Fibroblast of skin of left biceps (primary cell): ENCODE results near the gene MTA3.

Source experiments
- DNase-seq, 2 experiments: peaks; one replicate each; pipeline ENCODE4 v3.0.0-alpha.2; 2013; ENCODE audit warnings: low read depth in 2 of 2

The MTA3 gene

GRCh38 chr2:42787424-42787787, 219.0 kb downstream of the MTA3 start:
- DNase-seq = no peak

GRCh38 chr2:42787788-42788477, 219.5 kb downstream of the MTA3 start:
- no peak for DNase-seq

DNA sequence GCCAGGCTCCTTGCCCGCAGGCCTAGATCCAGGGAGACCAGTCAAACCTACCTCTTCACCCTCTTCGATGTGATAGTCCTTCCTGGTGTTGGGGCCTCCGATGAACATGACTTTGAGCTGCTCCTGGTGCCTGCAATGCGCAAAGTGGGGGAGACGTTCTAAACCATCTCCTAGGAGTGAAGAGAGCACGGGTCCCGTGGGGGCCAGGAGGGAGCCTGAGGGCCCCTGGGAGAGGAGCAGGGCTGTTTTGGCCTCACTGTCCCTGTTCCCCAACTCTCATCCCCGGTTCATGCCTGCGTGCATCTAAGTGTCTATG, 220.0 kb downstream of the MTA3 start:
- no peak for DNase-seq

- DNase-seq = no peak
These were observed 220.4 kb downstream of the MTA3 start for GRCh38 chr2:42788882-42789281.

DNA sequence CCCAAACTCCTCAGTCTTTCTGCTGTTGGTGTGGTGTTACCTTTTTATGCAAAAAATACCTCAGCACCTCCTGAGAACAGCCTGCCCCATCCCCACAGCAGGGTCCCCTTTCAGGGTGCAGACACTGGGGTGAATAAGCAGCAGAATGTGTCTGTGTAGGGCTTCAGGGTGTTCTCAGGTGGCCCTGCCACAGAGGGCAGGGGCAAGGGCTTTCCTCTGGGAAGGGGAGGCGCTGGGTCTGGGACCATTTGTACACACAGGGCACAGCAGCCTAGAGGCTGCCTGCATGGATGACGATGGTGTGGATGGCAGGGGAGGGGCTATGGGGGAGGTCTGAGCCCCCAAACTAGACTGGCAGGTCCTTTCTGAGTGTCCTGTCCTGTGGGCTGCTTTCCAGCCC, 221.3 kb downstream of the MTA3 start:
- DNase-seq = no peak

DNA sequence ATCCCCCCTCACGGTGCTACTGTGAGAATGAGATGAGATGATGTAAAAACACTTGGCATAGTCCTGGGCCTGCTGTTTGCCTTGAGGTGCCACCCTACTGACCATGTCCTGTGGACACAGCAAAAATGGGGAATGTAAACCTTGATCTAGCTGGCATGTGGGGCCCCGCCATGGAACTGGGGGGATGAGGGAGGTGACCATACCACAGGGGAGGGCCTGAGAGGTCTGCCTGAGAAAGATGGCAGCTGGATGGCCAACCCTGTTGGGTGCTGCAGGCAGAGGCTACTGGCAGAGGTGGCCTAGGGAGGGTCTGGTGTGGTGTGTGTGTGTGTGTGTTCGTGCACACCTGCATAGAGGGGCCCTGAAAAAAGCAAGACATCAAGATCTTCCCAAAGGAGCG, 223.2 kb downstream of the MTA3 start:
- DNase-seq = no peak

- no peak for DNase-seq
These were observed 223.7 kb downstream of the MTA3 start for GRCh38 chr2:42792087-42792582.

GRCh38 chr2:42792583-42793333, 224.3 kb downstream of the MTA3 start, which contains the start of gene HAAO:
HAAO (minus strand) TSS chr2:42792583; CDS start chr2:42792536, 47 bp downstream.
- DNase-seq = no peak

DNA sequence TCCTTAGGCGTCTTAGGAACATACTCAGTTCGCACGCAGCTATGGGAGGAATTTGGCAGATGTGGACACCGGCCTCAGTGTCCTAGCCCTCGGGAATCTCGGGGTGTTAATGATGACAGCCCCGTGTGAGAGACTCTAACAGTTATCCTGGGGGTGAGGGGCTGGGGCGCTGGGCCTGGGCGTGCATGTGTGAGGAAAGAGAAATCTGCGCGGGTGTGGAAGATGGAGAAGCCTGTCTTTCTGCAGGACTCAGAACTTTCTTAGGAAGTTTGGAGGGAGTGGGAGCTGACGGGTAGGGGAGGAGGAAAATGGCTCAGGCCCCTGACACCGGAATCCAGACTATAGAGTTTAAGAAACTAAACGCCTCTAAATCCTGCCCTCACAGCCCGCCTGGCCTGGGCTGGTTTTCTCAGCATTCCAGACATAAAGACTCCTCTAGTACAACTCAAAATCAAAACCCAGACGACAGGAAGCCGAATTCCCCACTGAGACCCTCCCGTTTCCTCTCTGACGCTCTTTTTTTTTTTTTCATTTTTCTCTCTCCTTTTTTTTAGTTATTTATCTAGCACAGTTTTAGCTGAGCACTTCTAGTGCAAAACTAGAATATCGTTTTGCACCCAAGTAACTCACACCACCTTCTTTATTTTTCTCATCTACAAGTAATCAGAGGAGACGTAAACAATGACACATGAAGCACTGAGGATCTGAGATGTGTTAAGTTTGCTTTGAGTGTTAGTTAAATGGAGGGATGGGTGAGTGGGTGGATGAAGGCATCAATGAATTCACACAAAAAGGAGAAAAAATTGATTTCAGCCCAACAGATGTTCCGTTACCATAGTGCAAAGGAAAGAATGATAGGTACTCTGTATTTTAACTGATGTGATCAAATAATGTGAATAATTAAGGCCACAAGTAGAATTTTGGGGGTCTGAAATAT, 225.2 kb downstream of the MTA3 start:
- DNase-seq = no peak

- no peak for DNase-seq
These were observed 226.0 kb downstream of the MTA3 start for GRCh38 chr2:42794271-42795046.

DNA sequence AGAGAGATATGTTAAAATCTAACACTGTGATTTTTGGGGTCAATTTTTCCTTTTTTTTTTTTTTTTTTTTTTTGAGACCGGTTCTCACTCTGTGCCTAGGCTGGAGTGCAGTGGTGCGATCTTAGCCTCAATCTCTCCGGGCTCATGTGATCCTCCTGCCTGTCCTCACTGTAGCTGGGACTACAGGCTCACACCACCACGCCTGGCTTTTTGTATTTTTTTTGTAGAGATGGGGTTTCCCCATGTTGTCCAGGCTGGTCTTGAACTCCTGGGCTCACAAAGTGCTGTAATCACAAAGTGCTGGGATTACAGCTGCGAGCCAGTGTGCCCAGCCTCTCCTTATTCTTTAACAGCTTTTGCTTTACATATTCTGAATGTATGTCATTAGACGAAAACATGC, 226.8 kb downstream of the MTA3 start:
- DNase-seq = no peak

DNA sequence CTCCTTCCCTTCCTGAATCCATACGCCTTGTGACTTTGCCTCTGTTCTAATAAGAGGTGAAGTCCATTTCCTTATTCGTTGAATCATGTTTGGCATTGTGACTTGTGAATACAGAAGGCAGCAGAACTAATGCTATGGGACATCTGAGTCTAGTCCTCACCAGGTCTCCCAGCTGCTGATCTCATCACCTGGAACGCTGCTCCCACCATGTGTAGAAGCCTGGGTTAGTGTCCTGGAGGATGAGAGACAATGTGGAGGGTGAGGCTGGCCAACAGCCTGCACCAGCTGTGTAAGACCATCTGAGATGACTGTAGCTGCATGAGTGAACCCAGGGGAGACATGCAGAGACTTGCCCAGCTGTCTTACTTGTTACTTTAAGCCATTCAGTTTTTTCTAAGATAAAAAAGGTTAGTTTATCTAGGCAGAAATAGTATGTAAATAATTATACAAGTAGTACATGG, 227.4 kb downstream of the MTA3 start:
- no peak for DNase-seq

DNA sequence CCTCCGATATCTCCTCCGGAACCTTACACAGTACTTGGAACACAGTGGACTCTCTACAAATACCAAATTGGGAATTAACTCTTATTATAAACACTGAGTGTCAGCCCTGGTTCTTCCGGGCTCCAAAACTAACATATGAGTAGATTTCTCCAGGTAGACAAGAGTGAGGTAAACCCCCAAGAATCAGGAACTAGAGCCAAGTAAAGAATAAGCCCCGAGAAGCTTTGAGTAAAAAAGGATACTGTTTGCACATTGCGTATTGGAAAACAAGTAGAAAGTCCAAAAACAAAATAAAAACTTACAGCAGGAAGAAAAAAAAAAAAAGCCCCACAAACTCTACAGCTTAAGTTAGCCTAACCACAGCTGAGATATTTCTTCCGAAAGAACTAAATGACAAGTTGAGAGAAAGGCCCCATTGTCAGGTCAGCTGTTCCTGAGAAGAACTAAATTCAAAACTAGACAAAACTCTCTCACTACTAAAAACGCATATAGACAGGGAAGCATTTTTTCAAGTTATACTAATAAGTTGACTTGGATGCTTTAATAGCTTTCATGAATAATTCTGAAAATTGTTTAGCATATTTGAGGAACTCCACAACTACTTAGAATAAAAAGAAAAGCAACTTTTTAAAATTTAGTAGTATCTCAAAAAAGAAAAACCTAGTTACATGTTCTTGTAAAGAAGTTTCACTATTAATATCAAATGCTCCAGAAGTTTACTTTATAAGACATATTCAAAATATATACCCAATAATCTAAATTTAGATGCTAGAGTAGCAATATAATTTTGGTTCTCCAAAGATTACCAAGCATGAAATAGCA, 228.2 kb downstream of the MTA3 start:
- DNase-seq = no peak

GRCh38 chr2:42797281-42797680, 228.8 kb downstream of the MTA3 start:
- no peak for DNase-seq

DNA sequence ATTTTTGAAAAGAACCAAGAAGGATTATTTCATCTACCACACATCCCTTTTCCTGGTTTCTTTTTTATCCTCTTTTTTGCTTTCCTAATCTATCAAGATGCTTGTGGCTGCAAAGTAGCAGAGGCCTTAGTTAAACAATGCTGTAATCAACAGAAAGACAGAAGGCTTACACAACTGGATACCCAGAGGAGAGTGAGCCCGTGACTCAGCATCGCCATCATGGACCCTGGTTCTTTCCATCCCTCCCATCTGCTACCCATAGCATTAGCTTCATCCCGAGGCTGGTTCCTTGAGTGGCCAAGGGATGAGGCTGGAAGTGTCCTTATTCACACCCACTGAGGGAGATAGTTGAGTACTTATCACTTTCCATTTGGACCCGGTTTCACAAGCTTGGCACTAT, 231.4 kb downstream of the MTA3 start:
- no peak for DNase-seq

DNA sequence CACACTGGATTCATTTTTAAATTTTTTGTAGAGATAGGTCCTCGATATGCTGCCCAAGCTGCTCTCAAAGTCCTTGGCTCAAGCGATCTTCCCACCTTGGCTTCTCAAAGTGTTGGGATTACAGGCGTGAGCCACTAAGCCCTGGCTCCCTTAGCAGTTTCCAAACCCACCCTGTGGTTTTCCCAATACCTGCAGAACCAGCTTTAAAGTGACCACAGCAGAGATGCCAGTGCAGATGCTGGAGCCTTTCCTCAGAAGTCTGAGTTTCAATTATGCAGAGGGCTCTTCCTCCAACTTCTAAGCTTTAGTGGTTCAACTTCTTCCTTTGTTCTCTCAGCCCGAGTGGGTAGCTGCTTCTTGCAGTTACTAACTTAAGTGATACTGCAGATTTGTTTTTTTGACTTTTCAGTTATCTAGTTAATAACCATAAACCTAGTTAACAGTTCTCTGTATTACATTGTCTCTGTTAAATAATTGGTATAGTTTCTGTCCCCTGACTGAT, 232.1 kb downstream of the MTA3 start:
- DNase-seq = no peak

DNA sequence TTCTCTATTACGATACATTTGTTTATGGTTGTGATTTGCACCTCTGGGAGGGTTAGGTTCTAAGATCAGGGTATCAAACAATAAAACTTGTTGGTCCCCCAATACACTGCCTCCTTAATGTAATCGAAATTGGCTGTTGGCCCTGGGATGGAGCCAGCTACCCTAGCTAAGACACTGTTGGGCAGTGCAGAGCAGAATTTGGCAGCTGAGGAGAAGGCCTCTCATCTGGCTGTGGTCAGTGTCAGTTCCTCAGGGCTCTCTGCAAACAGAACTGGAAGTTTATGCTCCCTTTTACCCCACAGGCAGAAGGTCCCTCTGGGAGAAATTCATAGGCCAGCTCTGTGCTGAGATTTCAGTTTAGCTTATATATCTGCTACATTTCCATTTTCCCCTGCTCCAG, 232.5 kb downstream of the MTA3 start:
- no peak for DNase-seq

DNA sequence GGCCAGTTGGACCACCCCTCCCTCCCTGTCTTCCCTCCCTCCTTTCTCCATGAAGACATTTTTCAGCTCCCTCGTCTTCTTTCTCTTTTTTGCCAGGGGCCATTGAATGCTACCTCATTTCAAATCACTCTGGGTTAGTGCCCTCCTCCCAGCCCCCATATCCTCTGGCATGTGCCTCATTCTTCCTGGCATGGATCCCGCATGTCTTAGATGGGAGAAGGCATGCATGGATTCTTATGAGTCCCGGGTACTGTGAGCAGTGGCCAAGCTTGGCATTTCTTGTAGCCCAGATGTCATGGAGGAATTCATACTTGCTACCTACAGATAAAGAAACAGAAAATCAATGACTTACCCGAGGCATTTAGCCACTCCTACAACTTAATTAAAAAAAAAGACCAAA, 232.9 kb downstream of the MTA3 start:
- no peak for DNase-seq

DNA sequence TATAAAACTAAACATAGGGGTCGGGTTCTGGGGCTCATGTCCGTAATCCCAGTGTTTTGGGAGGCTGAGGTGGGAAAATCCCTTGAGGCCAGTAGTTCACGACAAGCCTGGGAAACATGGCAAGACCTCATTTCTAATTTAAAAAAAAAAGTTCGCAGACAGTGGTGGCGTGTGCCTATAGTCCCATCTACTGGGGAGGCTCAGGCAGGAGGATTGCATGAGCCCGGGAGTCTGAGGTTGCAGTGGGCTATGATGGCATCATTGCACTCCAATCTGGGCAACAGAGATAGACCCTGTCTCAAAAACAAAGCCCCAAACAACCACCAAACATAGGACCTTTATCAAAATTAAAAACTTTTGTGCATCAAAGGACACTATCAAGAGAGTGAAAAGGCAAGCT, 233.7 kb downstream of the MTA3 start:
- DNase-seq = no peak

DNA sequence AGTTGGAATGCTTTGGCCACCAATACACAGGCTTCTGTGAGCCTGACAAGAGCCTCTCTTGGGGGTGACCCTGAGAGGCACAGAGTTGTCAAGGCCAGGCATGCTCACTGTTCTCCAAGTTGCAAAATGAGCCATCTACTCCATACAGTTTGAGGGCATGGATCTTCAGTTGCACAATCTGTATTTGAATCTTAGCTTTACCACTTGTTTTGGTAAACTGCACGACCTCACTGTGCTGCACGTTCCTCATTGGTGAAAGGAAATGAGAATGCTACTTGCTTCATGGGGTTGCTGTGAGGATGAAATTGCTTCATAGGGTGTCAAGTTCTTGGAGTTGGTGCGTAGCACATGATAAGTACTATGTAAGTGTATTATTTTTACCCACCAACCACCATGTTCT, 235.9 kb downstream of the MTA3 start:
- no peak for DNase-seq
